Stimulated activated CD4-positive, alpha-beta T cell treated with anti-CD3 and anti-CD28 coated beads, Interleukin-15, amount 100 ng/mL, for 48 hours (primary cell): ENCODE results near the gene CDKAL1.

ENCODE experiments used
- DNase-seq, 2 donors: peaks; one replicate each; pipeline ENCODE4 v3.0.0-alpha.2; 2020; ENCODE audit warnings: low read depth in 2 of 2

Gene CDKAL1

DNA sequence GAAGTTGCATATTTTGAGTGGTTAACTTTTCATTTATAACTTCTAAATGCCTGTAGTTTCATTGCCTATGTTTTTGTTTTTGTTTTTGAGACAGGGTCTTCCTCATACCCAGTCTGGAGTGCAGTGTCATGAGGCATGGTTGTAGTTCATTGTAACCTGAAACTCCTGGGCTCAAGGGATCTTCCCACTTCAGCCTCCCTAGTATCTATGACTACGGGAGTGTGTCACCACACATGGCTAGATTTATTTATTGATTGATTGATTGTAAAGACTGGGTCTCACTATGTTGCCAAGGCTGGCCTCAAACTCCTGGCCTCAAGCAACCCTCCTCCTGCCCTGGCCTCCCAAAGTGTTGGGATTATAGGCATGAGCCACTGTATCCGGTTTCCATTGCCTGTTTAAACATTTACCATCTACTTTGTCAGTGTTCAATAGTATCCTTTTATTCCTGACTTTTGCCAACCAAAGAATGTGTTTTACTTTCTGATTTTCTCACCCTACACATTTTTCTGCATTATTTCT is 144.6 kb downstream of the CDKAL1 start:
- no peak for DNase-seq

DNA sequence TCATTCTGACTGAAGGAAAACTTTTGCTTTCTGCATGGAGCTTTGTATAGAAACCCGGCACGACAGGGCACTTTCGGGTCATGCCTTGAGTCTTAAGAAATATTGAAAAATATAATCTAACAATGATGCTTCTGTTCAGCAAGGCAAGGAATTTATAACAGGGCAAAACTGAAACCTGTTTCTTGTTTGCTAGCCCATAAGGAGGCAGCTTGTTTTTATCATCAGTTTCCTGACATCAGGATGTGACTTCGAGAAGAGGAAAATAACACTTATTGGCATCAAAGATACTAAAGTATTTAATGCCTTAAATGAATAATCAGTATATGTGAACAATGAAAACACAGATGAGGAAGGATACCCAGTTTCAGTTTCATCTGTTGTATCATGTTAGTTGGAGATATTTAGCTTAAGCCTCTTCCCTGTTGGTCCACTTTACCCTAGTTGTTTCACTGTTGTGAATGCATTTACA is 146.5 kb downstream of the CDKAL1 start:
- no peak for DNase-seq

DNA sequence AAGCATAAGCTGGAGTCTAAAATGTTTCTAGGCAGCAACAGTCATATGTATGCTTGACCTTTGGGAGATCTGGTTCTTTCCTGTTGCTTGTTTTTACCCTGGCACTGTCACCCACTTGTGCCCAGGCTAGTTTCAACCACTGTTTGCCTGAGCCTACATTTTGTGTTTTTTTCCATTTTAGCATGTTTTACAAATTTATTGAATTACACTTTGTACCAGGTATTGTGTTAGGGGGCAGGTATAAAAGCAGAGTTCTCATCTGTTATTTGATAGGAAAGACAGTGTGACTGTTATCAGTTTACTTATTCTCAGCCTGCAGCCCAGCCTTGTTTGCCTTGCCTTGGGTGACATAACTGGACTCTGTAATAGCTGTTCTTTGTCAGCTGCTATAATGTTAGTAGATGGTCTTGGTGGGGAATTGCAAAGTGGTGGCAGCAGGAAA is 147.0 kb downstream of the CDKAL1 start:
- no peak for DNase-seq

DNA sequence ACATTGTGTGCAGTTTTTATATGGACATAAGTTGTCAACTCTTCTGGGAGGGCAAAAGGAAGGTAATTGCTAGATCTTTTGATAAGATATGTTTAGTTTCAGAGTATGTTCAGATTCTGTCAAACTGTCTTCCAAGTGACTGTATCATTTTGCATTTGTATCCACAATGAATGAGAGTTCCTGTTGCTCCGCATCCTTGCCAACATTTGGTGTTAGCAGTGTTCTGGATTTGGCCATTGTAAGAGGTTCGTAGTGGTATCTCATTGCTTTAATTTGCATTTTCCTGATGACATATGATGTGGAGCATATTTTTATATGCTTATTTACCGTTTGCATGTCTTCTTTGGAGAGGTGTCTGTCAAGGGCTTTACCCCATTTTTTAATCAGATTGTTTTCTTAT is 150.2 kb downstream of the CDKAL1 start:
- no peak for DNase-seq

DNA sequence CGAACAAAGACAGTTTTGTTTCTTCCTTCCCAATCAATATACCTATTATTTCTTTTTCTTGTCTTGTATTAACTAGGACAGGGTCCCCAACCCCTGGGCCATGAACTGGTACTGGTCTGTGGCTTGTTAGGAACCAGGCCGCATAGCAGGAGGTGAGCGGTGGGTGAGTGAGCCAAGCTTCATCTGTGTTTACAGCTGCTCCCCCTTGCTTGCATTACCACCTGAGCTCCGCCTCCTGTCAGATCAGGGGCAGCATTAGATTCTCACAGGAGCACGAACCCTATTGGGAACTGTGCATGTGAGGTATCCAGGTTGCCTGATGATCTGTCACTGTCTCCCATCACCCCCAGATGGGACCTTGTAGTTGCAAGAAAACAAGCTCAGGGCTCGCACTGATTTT is 151.9 kb downstream of the CDKAL1 start:
- DNase-seq: no peak

DNA sequence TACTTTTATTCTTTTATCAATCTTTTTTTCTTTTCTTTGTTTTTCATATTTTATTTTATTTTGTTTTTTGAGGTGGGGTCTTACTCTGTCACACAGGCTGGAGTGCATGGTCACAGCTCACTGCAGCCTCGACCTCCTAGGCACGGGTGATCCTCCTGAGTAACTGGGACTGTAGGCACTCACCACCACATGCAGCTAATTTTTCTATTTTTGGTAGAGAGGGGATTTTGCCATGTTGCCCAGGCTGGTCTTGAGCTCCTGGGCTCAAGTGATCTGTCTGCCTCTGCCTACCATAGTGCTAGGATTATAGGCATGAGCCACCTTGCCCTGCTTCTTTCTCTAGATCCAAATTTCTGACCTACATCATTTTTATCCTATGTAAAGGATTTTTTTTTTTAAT is 153.2 kb downstream of the CDKAL1 start:
- no peak for DNase-seq

GRCh38 chr6:20688710-20689500 is 154.6 kb downstream of the CDKAL1 start:
- DNase-seq: no peak

DNA sequence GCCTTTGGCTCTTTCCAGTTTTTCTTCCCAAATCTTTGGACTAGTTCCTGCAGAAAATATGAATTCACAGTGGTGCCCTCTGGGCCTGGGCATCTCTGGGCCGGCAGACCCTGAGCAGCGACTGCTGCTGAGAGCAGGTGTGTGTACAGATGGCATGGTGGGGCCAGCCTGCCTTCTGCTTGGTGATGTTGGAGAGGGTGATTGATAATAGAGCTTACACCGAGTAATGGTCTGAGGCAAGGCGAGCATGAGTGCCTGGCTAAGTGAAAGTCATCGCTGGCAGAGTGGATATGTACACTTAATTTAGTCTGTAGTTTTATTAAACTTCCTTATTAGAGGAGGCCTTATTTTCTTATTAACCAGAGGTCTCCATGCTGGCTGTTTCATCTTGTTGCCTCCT is 156.9 kb downstream of the CDKAL1 start:
- DNase-seq: no peak

DNA sequence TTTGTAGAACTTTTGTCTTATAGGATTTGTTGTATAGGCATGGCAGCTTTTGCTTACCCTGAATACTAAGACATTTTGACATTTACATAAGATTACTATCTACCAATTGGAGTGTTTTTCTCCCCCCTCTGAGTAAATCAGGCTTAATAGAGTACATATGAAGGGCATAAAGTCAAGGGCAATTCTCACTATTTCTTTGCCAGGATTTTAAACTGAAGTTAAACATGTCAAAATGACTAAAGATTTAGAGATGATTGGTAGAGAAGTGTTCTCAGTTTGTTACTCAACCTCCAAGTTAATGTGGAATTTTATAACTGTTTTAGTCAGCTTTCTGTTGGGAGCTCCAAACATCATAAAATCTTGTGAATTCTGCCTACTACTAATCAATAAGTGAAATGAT is 157.8 kb downstream of the CDKAL1 start:
- no peak for DNase-seq

- DNase-seq: no peak
Observed at GRCh38 chr6:20693466-20694063, 159.3 kb downstream of the CDKAL1 start.

DNA sequence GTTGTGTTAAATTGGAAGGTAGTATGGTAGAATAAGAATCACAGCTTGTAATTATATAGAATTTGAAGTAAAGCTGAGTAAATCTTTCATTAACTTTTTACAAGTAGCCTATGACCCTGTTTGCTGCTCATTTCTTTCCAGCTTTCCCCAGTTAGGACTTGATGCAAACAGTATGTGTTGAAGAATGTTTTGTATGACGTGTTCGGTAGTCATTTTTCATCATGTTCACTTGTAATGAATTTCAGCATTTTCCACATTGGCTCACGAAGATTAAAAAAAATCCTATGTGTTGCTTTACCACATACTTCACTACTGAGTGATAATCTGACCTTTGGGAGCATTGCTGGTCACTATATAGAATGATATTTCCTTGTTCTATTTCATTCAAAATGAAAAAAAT is 162.4 kb downstream of the CDKAL1 start:
- no peak for DNase-seq

- DNase-seq: no peak
Observed at GRCh38 chr6:20698675-20699074, 164.4 kb downstream of the CDKAL1 start.

- no peak for DNase-seq
Observed at GRCh38 chr6:20699402-20699801, 165.1 kb downstream of the CDKAL1 start.

- no peak for DNase-seq
Observed at GRCh38 chr6:20700375-20700774, 166.1 kb downstream of the CDKAL1 start.

DNA sequence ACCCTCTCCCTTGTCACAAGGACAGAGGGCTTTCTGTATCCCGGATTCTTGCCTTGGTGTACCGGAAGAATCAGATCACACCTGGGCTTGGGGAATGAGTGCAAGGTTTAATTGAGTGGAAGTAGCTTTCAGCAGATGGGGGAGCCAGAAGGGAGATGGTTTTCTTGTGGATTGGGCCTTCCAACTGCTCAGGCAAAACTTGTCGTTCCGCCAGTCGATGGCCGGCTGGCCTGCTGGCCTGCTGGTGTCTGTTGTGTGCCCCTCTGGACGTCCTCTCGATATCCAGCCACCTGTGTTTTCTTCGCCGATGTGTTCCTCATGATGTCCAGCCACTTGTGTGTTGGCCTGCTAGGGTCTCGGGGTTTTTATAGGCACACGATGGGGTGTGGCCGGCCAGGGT is 168.1 kb downstream of the CDKAL1 start:
- DNase-seq: no peak

DNA sequence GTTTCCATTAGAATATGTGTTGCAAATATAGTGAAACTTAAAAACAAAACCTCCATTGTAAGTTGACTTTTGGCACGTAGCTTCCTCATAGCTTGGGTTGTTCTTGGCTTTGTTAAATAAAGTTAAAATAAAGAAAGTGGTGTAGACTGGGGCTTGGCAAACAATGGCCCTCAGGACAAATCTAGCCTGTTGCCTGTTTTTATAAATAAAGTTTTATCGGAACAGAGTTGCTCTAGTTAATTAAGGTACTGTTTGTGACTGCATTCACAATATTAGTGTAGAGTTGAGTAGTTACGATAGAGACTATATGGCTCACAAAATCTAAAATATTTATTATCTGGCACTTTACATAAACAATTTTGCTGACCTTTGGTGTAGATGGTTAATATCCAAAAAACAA is 168.8 kb downstream of the CDKAL1 start:
- no peak for DNase-seq

DNA sequence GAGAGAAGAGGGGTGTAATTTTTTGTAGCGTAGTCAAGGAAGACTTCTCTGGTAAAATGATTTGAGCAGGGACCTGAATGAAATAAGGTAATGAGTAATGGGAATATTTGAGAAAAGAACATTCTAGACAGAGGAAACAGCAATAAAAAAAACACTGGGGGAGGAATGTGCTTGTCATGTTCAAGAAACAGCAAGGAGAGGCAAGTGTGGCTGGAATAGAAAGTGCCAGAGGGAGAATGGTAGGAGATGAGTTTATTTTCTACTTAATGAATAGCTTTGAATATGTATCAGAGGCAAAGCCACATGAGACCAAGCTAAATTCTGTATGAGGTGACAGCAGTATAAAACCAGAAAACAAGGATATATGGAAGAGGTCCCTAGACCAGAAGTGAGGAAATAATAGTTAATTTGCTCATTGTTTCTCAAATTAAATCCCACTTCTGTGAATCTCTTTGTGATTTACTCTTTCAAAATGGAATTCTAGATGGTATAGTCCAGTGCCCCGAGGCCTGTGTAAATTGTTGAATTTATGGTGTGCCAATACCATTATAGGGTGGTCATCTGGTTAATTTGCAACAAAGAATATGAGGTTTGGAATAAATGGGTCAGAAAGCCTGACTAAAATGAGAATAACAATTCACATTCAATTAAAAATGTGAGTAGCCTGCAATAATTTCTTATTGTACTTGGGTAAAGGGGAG is 170.2 kb downstream of the CDKAL1 start:
- DNase-seq: no peak

- no peak for DNase-seq
Observed at GRCh38 chr6:20705741-20706140, 171.5 kb downstream of the CDKAL1 start.

- DNase-seq: no peak
Observed at GRCh38 chr6:20706238-20706938, 172.1 kb downstream of the CDKAL1 start.

DNA sequence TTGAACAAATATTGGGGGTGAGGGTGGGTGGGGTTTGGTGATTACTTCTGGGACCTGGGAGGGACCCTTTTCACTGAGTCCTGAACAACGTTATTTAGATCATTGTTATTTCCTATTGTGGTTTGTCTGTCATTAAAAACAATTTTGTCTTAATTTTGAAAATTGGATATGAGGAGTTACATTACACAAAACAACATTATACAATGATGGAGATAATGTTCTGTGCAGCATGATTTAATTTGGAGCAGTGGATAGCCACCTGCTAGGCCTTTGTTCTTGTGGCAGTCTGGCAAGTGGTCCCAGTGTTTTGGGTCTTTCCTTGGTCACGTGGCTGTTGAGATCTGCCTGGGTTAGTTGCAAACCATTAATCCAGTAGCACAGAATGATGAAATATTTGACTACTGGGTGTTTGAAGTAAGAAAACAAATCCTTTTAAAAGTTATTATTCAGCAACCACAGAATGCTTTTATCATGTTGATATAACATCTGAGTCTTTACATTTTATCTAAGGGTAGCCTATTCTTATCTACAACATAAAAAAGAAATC is 172.8 kb downstream of the CDKAL1 start:
- DNase-seq: no peak

GRCh38 chr6:20707870-20708269 is 173.6 kb downstream of the CDKAL1 start:
- DNase-seq: no peak
